OCI-LY7 (cell line): Measurements from ENCODE around the gene TUBB1. TPM values are rescaled to one million over a fixed set of nuclear protein-coding genes. Genes with fewer than 3 reads are reported as not detected.
A peak's percentile ranks its signal among the peaks of the same experiment; 100 is the strongest.

Experiments used
- BruUV-seq: library from RNA; stranded (reverse); fragments of 400-500 nt; replicated peaks from 2 replicates; lab custom pipeline; 2021; lab: Mats Ljungman, UMichigan
- CTCF ChIA-PET: fragments of 300-600 bp; sonication (Branson Sonifier 250); formaldehyde crosslinking; loops from one replicate; lab custom pipeline; 2022; ENCODE audit warnings: antibody characterized with exemption; ENCODE audit not compliant: unreplicated experiment; lab: Charles Lee
- POLR2A ChIA-PET: fragments of 300-600 bp; sonication (Branson Sonifier 250); formaldehyde crosslinking; loops from one replicate; lab custom pipeline; 2022; ENCODE audit warnings: antibody characterized with exemption; lab: Charles Lee
- DNase-seq: peaks from one replicate; pipeline ENCODE4 v3.0.0-alpha.2; 2015; ENCODE audit warnings: low spot score
- H2AFZ ChIP-seq: fragments of 200-600 bp; sonication (generic), shearing (Covaris generic); 2 replicates; pipeline ENCODE4 v1.6.1; 2014; ENCODE audit warnings: mild to moderate bottlenecking, antibody characterized with exemption, low read length, moderate library complexity
- H3K27ac ChIP-seq: fragments of 200-600 bp; sonication (generic); 2 replicates; pipeline ENCODE4 v1.5.1; 2014; ENCODE audit warnings: mixed run types, low read depth, mild to moderate bottlenecking, moderate library complexity, low read length, inconsistent platforms; ENCODE audit not compliant: poor library complexity, severe bottlenecking
- H3K36me3 ChIP-seq: fragments of 200-600 bp; sonication (generic); 2 replicates; pipeline ENCODE4 v1.6.1; 2014; ENCODE audit warnings: mild to moderate bottlenecking, antibody characterized with exemption, low read length, moderate library complexity, mixed read lengths; ENCODE audit not compliant: insufficient read depth
- H3K4me1 ChIP-seq: fragments of 200-600 bp; sonication (generic); 2 replicates; pipeline ENCODE4 v1.5.1; 2014; ENCODE audit warnings: mild to moderate bottlenecking, low read length; ENCODE audit not compliant: insufficient read depth, poor library complexity, severe bottlenecking
- H3K4me2 ChIP-seq: fragments of 200-600 bp; sonication (generic); 2 replicates; pipeline ENCODE4 v1.6.1; 2014; ENCODE audit warnings: mild to moderate bottlenecking, low read length
- H3K4me3 ChIP-seq: fragments of 200-600 bp; sonication (generic); 2 replicates; pipeline ENCODE4 v1.5.1; 2014; ENCODE audit warnings: mild to moderate bottlenecking, low read depth, low read length; ENCODE audit not compliant: poor library complexity, severe bottlenecking
- H3K79me2 ChIP-seq: fragments of 200-600 bp; sonication (generic); 2 replicates; pipeline ENCODE4 v1.6.1; 2016; ENCODE audit warnings: low read depth, mild to moderate bottlenecking, low read length, moderate library complexity, mixed read lengths; ENCODE audit not compliant: insufficient read depth
- H3K9me2 ChIP-seq: fragments of 200-600 bp; sonication (generic); 2 replicates; pipeline ENCODE4 v1.6.1; 2016; ENCODE audit warnings: mild to moderate bottlenecking, low read length, mixed read lengths; ENCODE audit not compliant: insufficient read depth
- H3K9me3 ChIP-seq: fragments of 200-600 bp; sonication (generic); 2 replicates; pipeline ENCODE4 v1.6.1; 2014; ENCODE audit warnings: mild to moderate bottlenecking, mixed run types, low read length, mixed read lengths
- H4K20me1 ChIP-seq: fragments of 200-600 bp; sonication (generic); 2 replicates; pipeline ENCODE4 v1.6.1; 2014; ENCODE audit warnings: mild to moderate bottlenecking, antibody characterized with exemption, low read length, moderate library complexity, mixed read lengths; ENCODE audit not compliant: insufficient read depth
- EZH2phosphoT487 ChIP-seq: fragments of 200-600 bp; sonication (generic); IDR thresholded peaks from 2 replicates; pipeline ENCODE4 v1.6.1; 2018; ENCODE audit warnings: low read depth, borderline replicate concordance, mild to moderate bottlenecking, mixed run types, antibody characterized with exemption, low read length, moderate library complexity, mixed read lengths
- intact Hi-C: fragments of 100-400 bp; cut with micrococcal nuclease; formaldehyde crosslinking; loops from one replicate; pipeline ENCODE4 v1.10.0; 2022; ENCODE audit not compliant: unreplicated experiment
- total RNA-seq, 2 experiments: library from RNA; depleted of rRNA in 1 of 2; stranded (reverse); fragments of >200 nt in 1 of 2; shearing (Covaris generic) in 1 of 2; gene quantifications; 2 replicates each; pipeline ENCODE4 v1.2.3, GENCODE V29; 2014 to 2022
- TF ChIP-seq, protein P1 (sequence below): fragments of 200-600 bp; sonication (generic); conservative IDR thresholded peaks from 2 replicates; pipeline ENCODE4 v1.5.1; 2014; ENCODE audit warnings: mild to moderate bottlenecking, antibody characterized with exemption, low read length, moderate library complexity, mixed read lengths

TUBB1 gene
- total RNA-seq, 2 experiments from 2014 or later, result 0.11 TPM; not detected in 1

DNA sequence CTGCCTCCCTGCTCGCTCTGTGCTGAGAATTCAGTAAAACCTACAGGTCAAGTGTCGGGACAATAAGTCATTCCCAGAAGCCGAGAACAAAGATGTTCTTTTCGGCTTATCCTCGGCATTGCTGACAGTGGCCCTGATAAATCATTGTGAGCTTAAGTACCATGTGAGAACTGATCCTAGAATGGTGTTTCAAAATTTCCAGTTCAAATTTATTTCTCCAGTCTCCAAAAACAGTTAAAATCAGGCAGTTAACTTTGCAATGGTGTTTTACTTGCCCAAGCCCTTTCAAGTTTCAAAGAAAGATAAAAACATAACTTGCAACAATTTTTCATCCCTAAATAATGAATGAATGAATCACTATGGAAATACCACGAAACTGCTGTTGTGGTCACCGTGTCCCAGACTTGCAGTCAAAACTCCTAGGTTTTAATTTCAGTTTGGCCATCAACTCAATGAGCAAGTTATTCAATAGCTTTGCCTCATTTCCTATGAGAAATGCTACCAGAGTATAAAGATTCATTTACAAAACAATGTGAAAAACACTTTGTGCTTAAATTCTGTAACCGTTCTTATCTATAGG lies 8.6 kb downstream of the TUBB1 start:
- Histone ChIP-seq H3K9me2 (no peaks in the 10 kb centered on the region), H3K4me2 (no peak overlapping the region), H3K27ac (no peak overlapping the region), H3K36me3 (peaks cover 89% of the 10 kb centered on the region), H4K20me1 (peaks cover 46% of the 10 kb centered on the region), H3K79me2 (peaks cover 66% of the 10 kb centered on the region), H3K4me1 (peaks cover 36% of the 10 kb centered on the region), H3K9me3 (no peaks in the 10 kb centered on the region), H3K4me3 (no peak overlapping the region), H2AFZ (no peak overlapping the region)
- no peak for TF ChIP-seq EZH2phosphoT487
- TF ChIP-seq, protein P1, sequence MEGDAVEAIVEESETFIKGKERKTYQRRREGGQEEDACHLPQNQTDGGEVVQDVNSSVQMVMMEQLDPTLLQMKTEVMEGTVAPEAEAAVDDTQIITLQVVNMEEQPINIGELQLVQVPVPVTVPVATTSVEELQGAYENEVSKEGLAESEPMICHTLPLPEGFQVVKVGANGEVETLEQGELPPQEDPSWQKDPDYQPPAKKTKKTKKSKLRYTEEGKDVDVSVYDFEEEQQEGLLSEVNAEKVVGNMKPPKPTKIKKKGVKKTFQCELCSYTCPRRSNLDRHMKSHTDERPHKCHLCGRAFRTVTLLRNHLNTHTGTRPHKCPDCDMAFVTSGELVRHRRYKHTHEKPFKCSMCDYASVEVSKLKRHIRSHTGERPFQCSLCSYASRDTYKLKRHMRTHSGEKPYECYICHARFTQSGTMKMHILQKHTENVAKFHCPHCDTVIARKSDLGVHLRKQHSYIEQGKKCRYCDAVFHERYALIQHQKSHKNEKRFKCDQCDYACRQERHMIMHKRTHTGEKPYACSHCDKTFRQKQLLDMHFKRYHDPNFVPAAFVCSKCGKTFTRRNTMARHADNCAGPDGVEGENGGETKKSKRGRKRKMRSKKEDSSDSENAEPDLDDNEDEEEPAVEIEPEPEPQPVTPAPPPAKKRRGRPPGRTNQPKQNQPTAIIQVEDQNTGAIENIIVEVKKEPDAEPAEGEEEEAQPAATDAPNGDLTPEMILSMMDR, result no peak
- intact Hi-C loops, result no loop called here
- no peak for DNase-seq
- POLR2A ChIA-PET, result interaction anchor here (1.0 to 1.8 kb wide), 2 partner anchors 10 to 16 kb away, joined by 3 to 6 read pairs; no protein-coding TSS in a partner anchor
- no TSS peak for BruUV-seq
- CTCF ChIA-PET, result no interaction called here

DNA sequence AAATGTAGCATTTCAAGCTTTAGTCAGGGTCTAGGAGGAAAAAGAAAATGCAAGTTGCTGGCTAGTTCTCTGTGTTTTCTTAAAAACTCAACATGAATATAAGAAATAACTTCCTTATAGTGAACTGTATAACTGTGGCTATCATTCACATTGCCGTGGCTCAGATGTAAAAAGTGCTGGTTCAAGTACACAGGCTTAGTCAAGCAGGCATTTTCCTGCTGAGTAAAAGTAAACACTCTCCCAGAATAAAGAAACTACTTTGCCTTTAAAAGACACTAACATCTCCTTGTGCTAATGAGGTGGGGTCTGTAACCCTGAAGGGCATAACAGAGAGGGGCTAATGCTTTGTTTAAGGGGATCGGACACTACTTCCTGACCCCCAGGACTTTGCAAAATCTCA lies 9.6 kb downstream of the TUBB1 start:
- Histone ChIP-seq H3K79me2 (peaks cover 71% of the 10 kb centered on the region), H3K4me1 (peaks cover 46% of the 10 kb centered on the region), H3K36me3 (peaks cover 87% of the 10 kb centered on the region), H3K4me2 (peak overlapping the region; percentile 97), H3K9me2 (no peaks in the 10 kb centered on the region), H4K20me1 (peaks cover 46% of the 10 kb centered on the region), H3K9me3 (no peaks in the 10 kb centered on the region), H2AFZ (no peak overlapping the region), H3K4me3 (peak overlapping the region; percentile 76), H3K27ac (no peak overlapping the region)
- POLR2A ChIA-PET, result interaction anchor here (0.6 to 1.8 kb wide), 2 partner anchors 11 to 38 kb away, joined by 3 to 6 read pairs; no protein-coding TSS in a partner anchor
- DNase-seq, result no peak
- CTCF ChIA-PET, result no interaction called here
- TF ChIP-seq, protein P1, result no peak
- no peak for TF ChIP-seq EZH2phosphoT487
- intact Hi-C loops, result no loop called here
- no TSS peak for BruUV-seq

DNA sequence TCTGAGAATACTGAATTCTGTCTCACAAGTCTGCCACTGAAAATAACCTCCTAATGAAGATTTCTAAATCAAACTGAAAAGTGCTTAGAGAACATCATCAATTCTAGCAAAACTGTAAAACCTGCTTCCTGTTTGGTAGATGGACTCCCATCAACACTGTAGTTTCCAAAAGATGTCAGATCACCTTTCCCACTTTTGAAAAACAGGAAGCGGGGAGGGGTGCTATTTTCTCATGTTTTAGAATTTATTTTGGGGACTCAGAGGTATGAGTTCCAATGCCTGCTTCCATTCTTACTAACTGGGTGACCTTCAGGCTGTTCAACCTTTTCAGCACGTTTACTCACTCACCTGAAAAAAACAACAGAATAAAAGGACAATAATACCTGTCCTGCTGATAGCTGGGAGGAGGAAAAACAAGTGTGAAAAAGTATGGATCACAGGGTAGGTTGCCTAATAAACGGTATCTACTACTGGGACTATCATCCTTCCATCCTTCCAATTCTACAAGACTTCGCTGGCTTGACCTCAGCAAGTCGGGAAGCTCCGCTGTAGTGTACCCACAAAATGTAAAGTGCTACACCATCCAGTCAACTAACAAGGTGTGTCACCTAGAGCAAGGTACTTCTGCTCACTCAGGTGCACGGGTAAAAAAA lies 11.8 kb downstream of the TUBB1 start:
- intact Hi-C loops, result loop anchor here (5.0 kb wide), 1 partner anchor 124 kb away; no protein-coding TSS in a partner anchor
- Histone ChIP-seq H3K27ac (peak overlapping the region; percentile 57), H3K4me2 (peak overlapping the region; percentile 97), H2AFZ (no peak overlapping the region), H3K9me3 (no peaks in the 10 kb centered on the region), H3K4me1 (peaks cover 49% of the 10 kb centered on the region), H3K9me2 (no peaks in the 10 kb centered on the region), H3K79me2 (peaks cover 68% of the 10 kb centered on the region), H3K4me3 (peak overlapping the region; percentile 76), H4K20me1 (peaks cover 46% of the 10 kb centered on the region), H3K36me3 (peaks cover 87% of the 10 kb centered on the region)
- TF ChIP-seq, protein P1, result no peak; the same call in 1 of the 2 replicates
- no peak for TF ChIP-seq EZH2phosphoT487
- POLR2A ChIA-PET, result interaction anchor here (0.9 to 4.3 kb wide), 9 partner anchors 9 to 62 kb away, joined by 3 to 32 read pairs (median 8); partner anchors contain the start of genes PRELID3B and TUBB1
- BruUV-seq, result no TSS peak
- CTCF ChIA-PET, result no interaction called here
- no peak for DNase-seq
